Panc1 (cell line): ENCODE measurements around the gene TUBB2B. TPM values are rescaled to one million over a fixed set of nuclear protein-coding genes. Genes with fewer than 3 reads are reported as not detected.

Source experiments
- total RNA-seq: library from RNA; stranded (reverse); gene quantifications from one replicate; pipeline ENCODE4 v1.2.1, GENCODE V29; 2021; ENCODE audit not compliant: unreplicated experiment

Gene TUBB2B
- total RNA-seq, 1 experiment from 2014 or later: 22.7 TPM

Other genes with a start within 250 kb of the TUBB2B start
- 45.7 TPM for gene NQO2, start 227.8 kb downstream of the TUBB2B start, total RNA-seq
- gene RIPK1, start 159.2 kb downstream of the TUBB2B start, total RNA-seq: 31.6 TPM
- gene BPHL, start 108.9 kb downstream of the TUBB2B start, total RNA-seq: 36.3 TPM
- 33.3 TPM for gene TUBB2A, start 70.1 kb downstream of the TUBB2B start, total RNA-seq
- 27.0 TPM for gene PSMG4, start 31.3 kb upstream of the TUBB2B start, total RNA-seq
- 4.5 TPM for gene SLC22A23, start 229.4 kb upstream of the TUBB2B start, total RNA-seq